Measurements from ENCODE around the gene RUFY2.

DNA sequence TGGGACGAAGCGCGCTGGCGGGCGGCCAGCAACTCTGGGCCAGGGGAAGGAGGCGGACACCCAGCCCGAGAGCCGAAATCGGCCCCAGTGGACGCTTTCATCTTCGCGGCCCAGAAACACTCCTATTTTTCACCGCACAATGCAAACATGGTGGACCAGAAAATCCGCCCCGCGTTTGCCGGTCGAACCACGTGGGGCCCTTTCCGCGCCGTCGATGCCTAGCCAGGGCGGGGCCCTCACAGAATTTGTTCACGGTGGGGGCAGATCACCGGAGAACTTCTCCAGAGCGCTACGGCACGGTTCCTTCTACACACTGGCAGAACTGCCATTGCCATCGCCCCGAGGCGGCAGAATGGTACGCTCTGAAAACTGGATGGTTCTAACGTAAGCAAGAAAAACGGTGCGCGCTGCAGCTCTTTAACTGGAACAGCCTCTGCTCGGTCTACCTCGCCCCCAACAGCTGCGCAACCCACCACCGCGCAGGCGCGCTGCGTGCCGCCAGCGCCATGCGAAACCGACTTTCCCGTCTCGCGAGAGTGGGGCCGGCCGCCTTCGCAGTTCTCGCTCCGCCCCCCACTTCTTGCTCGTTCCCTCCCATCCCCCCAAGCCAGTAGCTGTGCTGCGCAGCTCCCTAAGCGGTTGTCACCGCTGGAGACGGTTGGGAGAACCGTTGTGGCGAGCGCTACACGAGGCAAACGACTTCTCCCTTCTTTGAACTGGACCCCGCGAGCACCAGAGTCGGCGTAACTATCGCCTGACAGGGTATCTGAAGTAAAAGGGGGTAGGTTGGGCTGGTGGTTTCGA lies 75.4 kb downstream of the RUFY2 start, which contains the start of gene HNRNPH3:
- TF ChIP-seq SUZ12 (IDR thresholded peaks at IDR 0.05; ENCODE audit: extremely low read depth, insufficient read depth, insufficient read length) (no peak), ZNF274 (IDR thresholded peaks at IDR 0.05; ENCODE audit: low read depth, low read length) (no peak), YY1 (IDR thresholded peaks at IDR 0.05; ENCODE audit: insufficient read depth, insufficient read length) (peak; percentile 14)

All from NT2/D1 (cell line).